HepG2 (cell line): ENCODE data around the gene KIF23. TPM values are rescaled to one million over a fixed set of nuclear protein-coding genes. Genes with fewer than 3 reads are reported as not detected.

Source experiments
- FOXO1 ChIP-seq: sonication (generic); formaldehyde crosslinking; IDR thresholded peaks from 2 replicates; pipeline ENCODE4 v1.4.0; 2020; ENCODE audit warnings: missing genetic modification reagents
- HNF4G ChIP-seq, 2 experiments: sonication (generic) in 1 of 2; formaldehyde crosslinking in 1 of 2; IDR thresholded peaks; 2 replicates each; pipeline versions ENCODE4 v1.4.0 to v1.6.1; 2011 to 2020; ENCODE audit warnings: borderline replicate concordance in 2 of 2, low read depth in 2 of 2, mild to moderate bottlenecking in 2 of 2, low read length in 1 of 2, missing genetic modification reagents in 1 of 2, moderate library complexity in 1 of 2
- RBM39 ChIP-seq: fragments of 200-400 bp; formaldehyde crosslinking; IDR thresholded peaks from one replicate; pipeline ENCODE4 v1.6.1; 2018; ENCODE audit warnings: antibody characterized with exemption, mild to moderate bottlenecking, low read depth, low read length; ENCODE audit not compliant: poor library complexity, severe bottlenecking
- TEAD3 ChIP-seq: optimal IDR thresholded peaks from 2 replicates; pipeline ENCODE3; 2016; ENCODE audit warnings: borderline replicate concordance
- ZNF547 ChIP-seq: sonication (generic); formaldehyde crosslinking; IDR thresholded peaks from 2 replicates; pipeline ENCODE4 v1.5.1; 2020; ENCODE audit warnings: mild to moderate bottlenecking, missing genetic modification reagents
- polyA plus RNA-seq, 8 experiments: library from polyadenylated mRNA; depleted of rRNA in 3 of 8; stranded (reverse) in 7 of 8; unstranded in 1 of 8; fragments of >200 nt; fragmentation: Illumina TruSeq in 4 of 8; extraction: Trizol in 4 of 8; gene quantifications; 2 replicates each; pipeline versions ENCODE4 v1.2.1 to v1.2.3, GENCODE V29; 2011 to 2016; ENCODE audit warnings: low read depth in 4 of 8, missing spikeins in 1 of 8, mixed read lengths in 1 of 8; ENCODE audit not compliant: insufficient read depth in 1 of 8
- total RNA-seq, 5 experiments: library from RNA; depleted of rRNA; stranded (reverse); fragments of >200 nt; fragmentation: Illumina TruSeq; extraction: Trizol; gene quantifications; 2 replicates each; pipeline ENCODE4 v1.2.3, GENCODE V29; 2016; ENCODE audit warnings: low read depth in 1 of 5
- TF ChIP-seq, protein P1 (sequence below): sonication (generic); formaldehyde crosslinking; IDR thresholded peaks from 2 replicates; pipeline ENCODE4 v1.8.0; 2022; ENCODE audit warnings: low read depth, missing genetic modification reagents
- TF ChIP-seq, protein P2 (sequence below): sonication (generic); formaldehyde crosslinking; IDR thresholded peaks from 2 replicates; pipeline ENCODE4 v1.4.0; 2020; ENCODE audit warnings: missing genetic modification reagents

The KIF23 gene
- total and polyA plus RNA-seq, 2 of the 13 experiments (the other 11 are each of a cell fraction or from before 2014, with no cell fraction given) = 11.3 to 38.1 TPM

DNA sequence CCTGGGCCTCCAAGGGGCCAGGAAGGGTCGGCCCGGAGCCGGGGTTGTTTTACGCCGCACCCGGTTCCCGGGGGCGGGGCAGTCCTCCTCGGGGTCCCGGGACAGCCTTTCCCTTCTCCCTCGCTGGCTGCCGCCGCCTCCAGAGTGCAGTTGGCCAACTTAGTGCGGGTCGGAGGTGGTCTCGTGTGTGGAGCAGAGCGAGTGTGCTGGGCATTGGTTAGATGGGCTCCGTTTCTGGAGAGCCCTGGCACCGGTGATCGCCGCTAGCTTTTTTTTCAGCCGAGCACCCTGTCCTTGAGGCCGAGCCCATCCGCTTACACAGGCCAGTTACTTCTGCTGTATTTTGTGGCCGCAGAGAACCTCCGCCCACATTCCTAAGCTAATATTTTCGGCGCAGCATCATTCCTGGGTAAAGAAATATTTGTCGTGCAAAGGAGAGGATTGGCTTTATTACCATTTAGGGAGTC, 585 bp downstream of the KIF23 start (continued):
- TF ChIP-seq HNF4G (IDR thresholded peaks at IDR 0.05; ENCODE audit: borderline replicate concordance, low read depth, low read length) = no peak
- no peak for TF ChIP-seq HNF4G (CRISPR knock-in tag; IDR thresholded peaks at IDR 0.05; ENCODE audit: borderline replicate concordance, low read depth)
- TF ChIP-seq, protein P1, sequence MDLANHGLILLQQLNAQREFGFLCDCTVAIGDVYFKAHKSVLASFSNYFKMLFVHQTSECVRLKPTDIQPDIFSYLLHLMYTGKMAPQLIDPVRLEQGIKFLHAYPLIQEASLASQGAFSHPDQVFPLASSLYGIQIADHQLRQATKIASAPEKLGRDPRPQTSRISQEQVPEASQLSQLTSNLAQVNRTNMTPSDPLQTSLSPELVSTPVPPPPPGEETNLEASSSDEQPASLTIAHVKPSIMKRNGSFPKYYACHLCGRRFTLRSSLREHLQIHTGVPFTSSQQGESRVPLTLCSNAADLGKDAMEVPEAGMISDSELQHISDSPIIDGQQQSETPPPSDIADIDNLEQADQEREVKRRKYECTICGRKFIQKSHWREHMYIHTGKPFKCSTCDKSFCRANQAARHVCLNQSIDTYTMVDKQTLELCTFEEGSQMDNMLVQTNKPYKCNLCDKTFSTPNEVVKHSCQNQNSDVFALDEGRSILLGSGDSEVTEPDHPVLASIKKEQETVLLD (CRISPR knock-in tag) = no peak
- peak; percentile 78 for TF ChIP-seq RBM39
- TF ChIP-seq TEAD3 (CRISPR knock-in tag) = peak; percentile 67
- 0 out of 2 replicates have a peak, but pooled peaks have one; percentile 12 for TF ChIP-seq ZNF547 (CRISPR knock-in tag)
- TF ChIP-seq FOXO1 (CRISPR knock-in tag) = peak; percentile 11; the same call in 1 of the 2 replicates
- TF ChIP-seq, protein P2, sequence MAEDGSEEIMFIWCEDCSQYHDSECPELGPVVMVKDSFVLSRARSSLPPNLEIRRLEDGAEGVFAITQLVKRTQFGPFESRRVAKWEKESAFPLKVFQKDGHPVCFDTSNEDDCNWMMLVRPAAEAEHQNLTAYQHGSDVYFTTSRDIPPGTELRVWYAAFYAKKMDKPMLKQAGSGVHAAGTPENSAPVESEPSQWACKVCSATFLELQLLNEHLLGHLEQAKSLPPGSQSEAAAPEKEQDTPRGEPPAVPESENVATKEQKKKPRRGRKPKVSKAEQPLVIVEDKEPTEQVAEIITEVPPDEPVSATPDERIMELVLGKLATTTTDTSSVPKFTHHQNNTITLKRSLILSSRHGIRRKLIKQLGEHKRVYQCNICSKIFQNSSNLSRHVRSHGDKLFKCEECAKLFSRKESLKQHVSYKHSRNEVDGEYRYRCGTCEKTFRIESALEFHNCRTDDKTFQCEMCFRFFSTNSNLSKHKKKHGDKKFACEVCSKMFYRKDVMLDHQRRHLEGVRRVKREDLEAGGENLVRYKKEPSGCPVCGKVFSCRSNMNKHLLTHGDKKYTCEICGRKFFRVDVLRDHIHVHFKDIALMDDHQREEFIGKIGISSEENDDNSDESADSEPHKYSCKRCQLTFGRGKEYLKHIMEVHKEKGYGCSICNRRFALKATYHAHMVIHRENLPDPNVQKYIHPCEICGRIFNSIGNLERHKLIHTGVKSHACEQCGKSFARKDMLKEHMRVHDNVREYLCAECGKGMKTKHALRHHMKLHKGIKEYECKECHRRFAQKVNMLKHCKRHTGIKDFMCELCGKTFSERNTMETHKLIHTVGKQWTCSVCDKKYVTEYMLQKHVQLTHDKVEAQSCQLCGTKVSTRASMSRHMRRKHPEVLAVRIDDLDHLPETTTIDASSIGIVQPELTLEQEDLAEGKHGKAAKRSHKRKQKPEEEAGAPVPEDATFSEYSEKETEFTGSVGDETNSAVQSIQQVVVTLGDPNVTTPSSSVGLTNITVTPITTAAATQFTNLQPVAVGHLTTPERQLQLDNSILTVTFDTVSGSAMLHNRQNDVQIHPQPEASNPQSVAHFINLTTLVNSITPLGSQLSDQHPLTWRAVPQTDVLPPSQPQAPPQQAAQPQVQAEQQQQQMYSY (CRISPR knock-in tag) = peak; percentile 21; the same call in 1 of the 2 replicates
- TF ChIP-seq, all 625 proteins: peak for 10
